Thymus (tissue), 11 donors: ENCODE results near the gene CA12. TPM values are rescaled to one million over a fixed set of nuclear protein-coding genes. Genes with fewer than 3 reads are reported as not detected.

ENCODE experiments used
- DNase-seq, 9 donors: peaks; one replicate each; pipeline ENCODE4 v3.0.0-alpha.2; 2013; ENCODE audit warnings: low spot score in 9 of 9, low read depth in 6 of 9, missing footprints in 1 of 9
- H3K27ac ChIP-seq, 2 donors: one replicate each; pipeline ENCODE4 v1.5.1; 2013; ENCODE audit warnings: control low read depth in 1 of 2, low read depth in 1 of 2, low read length in 1 of 2, mild to moderate bottlenecking in 1 of 2, moderate library complexity in 1 of 2
- H3K27me3 ChIP-seq, 2 donors: one replicate each; pipeline ENCODE4 v1.5.1; 2013; ENCODE audit warnings: low read length in 1 of 2; ENCODE audit not compliant: control insufficient read depth in 2 of 2, insufficient read depth in 1 of 2
- H3K36me3 ChIP-seq, 2 donors: one replicate each; pipeline ENCODE4 v1.5.1; 2013; ENCODE audit warnings: low read length in 1 of 2, mild to moderate bottlenecking in 1 of 2, moderate library complexity in 1 of 2; ENCODE audit not compliant: control insufficient read depth in 2 of 2, insufficient read depth in 2 of 2
- H3K4me1 ChIP-seq, 2 donors: one replicate each; pipeline ENCODE4 v1.5.1; 2013; ENCODE audit warnings: low read length in 2 of 2; ENCODE audit not compliant: control insufficient read depth in 2 of 2, insufficient read depth in 2 of 2
- H3K4me3 ChIP-seq, 2 donors: one replicate each; pipeline ENCODE4 v1.5.1; 2013; ENCODE audit warnings: low read length in 2 of 2, control low read depth in 1 of 2, mild to moderate bottlenecking in 1 of 2
- H3K9me3 ChIP-seq, 2 donors: one replicate each; pipeline ENCODE4 v1.5.1; 2013; ENCODE audit warnings: low read length in 1 of 2, mild to moderate bottlenecking in 1 of 2; ENCODE audit not compliant: control insufficient read depth in 2 of 2, insufficient read depth in 1 of 2
- WGBS: extraction: QIAGEN DNeasy Blood & Tissue Kit; methylation state at CpG from one replicate; pipeline ENCODE4 v1.1.7; 2013; 5-methylcytosine and 5-hydroxymethylcytosine counted together
- polyA plus RNA-seq: library from polyadenylated mRNA; stranded (reverse); fragments of 200-250 nt; gene quantifications from one replicate; pipeline ENCODE4 v1.2.3, GENCODE V29; 2013
- total RNA-seq: library from RNA; stranded (reverse); fragments of 120-200 nt; gene quantifications from one replicate; pipeline ENCODE4 v1.2.4, GENCODE V29; 2013
- donor health status: healthy.

Gene CA12
- total and polyA plus RNA-seq, 2 donors: 0.09 to 0.16 TPM

GRCh38 chr15:63405159-63405558, 23.5 kb upstream of the CA12 start:
- H3K36me3 ChIP-seq: no peaks in the 10 kb centered on the region
- H3K27me3 ChIP-seq: no peaks in the 10 kb centered on the region
- H3K4me1 ChIP-seq: peaks cover 0 to 15% of the 10 kb centered on the region in 2 donors
- no peak overlapping the region for H3K27ac ChIP-seq
- H3K9me3 ChIP-seq: no peaks in the 10 kb centered on the region
- WGBS: 71% methylated on average over 5 of the region's 5 CpGs
- DNase-seq: no peak
- H3K4me3 ChIP-seq: no peak overlapping the region

- H3K36me3 ChIP-seq: no peaks in the 10 kb centered on the region
- no peak for DNase-seq
- H3K27ac ChIP-seq: no peak overlapping the region
- WGBS: 95% methylated on average over 11 of the region's 11 CpGs
- H3K27me3 ChIP-seq: no peaks in the 10 kb centered on the region
- H3K4me3 ChIP-seq: no peak overlapping the region
- no peaks in the 10 kb centered on the region for H3K9me3 ChIP-seq
- peaks cover 0 to 15% of the 10 kb centered on the region in 2 donors for H3K4me1 ChIP-seq
These were observed 21.8 kb upstream of the CA12 start for GRCh38 chr15:63403254-63403945.

- Histone ChIP-seq H3K9me3 (no peaks in the 10 kb centered on the region), H3K27me3 (no peaks in the 10 kb centered on the region), H3K4me3 (no peak overlapping the region), H3K27ac (no peak overlapping the region), H3K36me3 (no peaks in the 10 kb centered on the region), H3K4me1 (peaks cover 0 to 15% of the 10 kb centered on the region in 2 donors)
- WGBS: 79% methylated on average over 7 of the region's 7 CpGs
- peak in 6 of 9 donors; percentile 36 to 78 (median 52) for DNase-seq
These were observed 21.0 kb upstream of the CA12 start for GRCh38 chr15:63402498-63403253.

GRCh38 chr15:63401714-63402497, 20.3 kb upstream of the CA12 start:
- WGBS: 98% methylated on average over 5 of the region's 5 CpGs
- H3K27ac ChIP-seq: no peak overlapping the region

GRCh38 chr15:63401078-63401477, 19.4 kb upstream of the CA12 start:
- no peak for DNase-seq
- WGBS: 90% methylated on average over 2 of the region's 2 CpGs
- Histone ChIP-seq H3K27me3 (no peaks in the 10 kb centered on the region), H3K9me3 (no peaks in the 10 kb centered on the region), H3K36me3 (no peaks in the 10 kb centered on the region), H3K4me1 (peaks cover 0 to 14% of the 10 kb centered on the region in 2 donors), H3K4me3 (no peak overlapping the region), H3K27ac (no peak overlapping the region)

More at GRCh38 chr15:63401714-63402497, 20.3 kb upstream of the CA12 start:
- H3K27me3 ChIP-seq: no peaks in the 10 kb centered on the region
- H3K4me1 ChIP-seq: peaks cover 0 to 15% of the 10 kb centered on the region in 2 donors
- no peaks in the 10 kb centered on the region for H3K36me3 ChIP-seq
- H3K4me3 ChIP-seq: no peak overlapping the region
- DNase-seq: no peak
- no peaks in the 10 kb centered on the region for H3K9me3 ChIP-seq

GRCh38 chr15:63398456-63398855, 16.8 kb upstream of the CA12 start:
- H3K27ac ChIP-seq: no peak overlapping the region
- no peak overlapping the region for H3K4me3 ChIP-seq
- H3K27me3 ChIP-seq: no peaks in the 10 kb centered on the region
- H3K9me3 ChIP-seq: no peaks in the 10 kb centered on the region
- no peak for DNase-seq
- H3K4me1 ChIP-seq: peaks cover 0 to 7% of the 10 kb centered on the region in 2 donors
- 91% methylated on average over 2 of the region's 2 CpGs for WGBS
- no peaks in the 10 kb centered on the region for H3K36me3 ChIP-seq

GRCh38 chr15:63396152-63396928, 14.7 kb upstream of the CA12 start:
- Histone ChIP-seq H3K27ac (no peak overlapping the region), H3K9me3 (no peaks in the 10 kb centered on the region), H3K4me1 (peaks cover 0 to 12% of the 10 kb centered on the region in 2 donors), H3K4me3 (no peak overlapping the region), H3K36me3 (no peaks in the 10 kb centered on the region), H3K27me3 (no peaks in the 10 kb centered on the region)
- WGBS: 94% methylated on average over 8 of the region's 8 CpGs
- DNase-seq: no peak

- Histone ChIP-seq H3K27ac (no peak overlapping the region), H3K9me3 (no peaks in the 10 kb centered on the region), H3K4me1 (peaks cover 0 to 12% of the 10 kb centered on the region in 2 donors), H3K4me3 (no peak overlapping the region), H3K36me3 (no peaks in the 10 kb centered on the region), H3K27me3 (no peaks in the 10 kb centered on the region)
- 82% methylated on average over 4 of the region's 4 CpGs for WGBS
- DNase-seq: no peak
These were observed 14.1 kb upstream of the CA12 start for GRCh38 chr15:63395730-63396151.
